Left renal pelvis (tissue), 4 donors: ENCODE measurements around the gene NPC2. TPM values are rescaled to one million over a fixed set of nuclear protein-coding genes. Genes with fewer than 3 reads are reported as not detected.
"Not testable (repeated sequence)": the region's sequence is repeated elsewhere in the genome, so short reads cannot be mapped to it uniquely, and the experiment has no call there.

Source experiments
- DNase-seq, 4 donors: peaks; one replicate each; pipeline ENCODE4 v3.0.0-alpha.2; 2013; ENCODE audit warnings: low read depth in 4 of 4, low spot score in 3 of 4
- polyA plus RNA-seq, 4 donors: library from polyadenylated mRNA; unstranded; fragments of 120-200 nt; gene quantifications; one replicate each; pipeline ENCODE4 v1.2.1, GENCODE V29; 2013; ENCODE audit not compliant: insufficient read length in 4 of 4

The NPC2 gene
- 100 to 1,000 TPM; 228 to 346 (median 322) TPM for polyA plus RNA-seq

DNA sequence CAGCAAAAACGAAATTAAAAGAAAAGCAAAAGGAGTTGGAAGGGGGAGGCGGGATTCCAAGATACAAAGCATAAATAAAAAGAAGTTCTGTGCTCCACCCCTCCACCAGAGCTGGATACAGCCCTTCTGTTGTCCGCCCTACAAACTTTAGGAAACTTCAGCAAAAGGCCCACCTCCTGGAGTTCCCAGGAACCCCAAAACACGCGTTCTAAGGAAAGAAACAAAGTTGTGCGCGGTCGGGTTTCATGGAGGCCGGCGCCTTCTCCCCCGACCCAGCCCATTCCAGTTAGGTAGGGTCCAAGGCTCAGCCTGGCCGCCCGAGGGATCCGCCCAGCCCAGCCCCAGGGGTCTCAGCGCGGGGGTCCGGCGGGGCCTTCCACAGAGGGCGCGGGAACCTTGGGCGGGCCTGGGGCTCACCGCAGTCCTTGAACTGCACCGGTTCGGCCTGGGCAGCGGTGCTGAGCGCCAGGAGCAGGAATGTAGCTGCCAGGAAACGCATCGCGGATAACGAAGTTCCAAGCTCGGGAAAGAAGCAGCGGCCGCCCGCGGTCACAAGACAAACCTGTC lies at the start of gene NPC2:
TSS of gene NPC2 (minus strand) at position 530 of the 567 bp plus-strand sequence. CDS start at position 499, 31 bp downstream.
- no peak for DNase-seq

DNA sequence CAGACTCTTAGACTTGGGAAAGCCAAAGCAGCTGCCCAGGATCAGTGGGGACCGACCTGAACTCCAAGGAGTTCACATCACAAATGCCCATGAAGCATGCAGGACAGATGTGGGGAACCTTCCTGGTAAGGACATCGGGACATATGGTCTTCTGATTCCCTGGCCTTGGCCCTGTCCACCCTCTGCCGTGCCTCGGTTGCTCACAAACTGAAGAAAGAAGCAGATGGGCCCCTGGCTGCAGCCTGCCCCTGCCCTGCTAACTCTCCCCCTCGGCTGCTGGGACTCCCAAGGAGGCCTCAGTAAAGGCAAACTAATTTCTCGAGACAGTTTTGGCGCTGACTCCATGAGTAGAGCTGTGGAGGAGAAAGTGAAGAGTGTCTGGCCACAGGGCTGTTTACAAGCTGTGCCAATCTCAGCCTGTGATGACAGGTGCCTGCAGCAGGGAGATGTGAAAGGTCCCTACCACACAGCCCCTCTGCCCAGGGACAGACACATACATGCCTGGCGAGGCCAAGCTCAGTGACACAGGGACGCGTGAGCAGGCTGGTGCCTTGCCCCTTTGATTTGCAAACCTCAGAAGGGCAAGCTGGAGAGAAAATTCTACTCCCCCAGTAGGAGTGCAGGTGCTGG lies 49.1 kb upstream of the NPC2 start:
- no peak for DNase-seq

- no peak for DNase-seq
Measured at GRCh38 chr14:74541225-74541624, 48.1 kb upstream of the NPC2 start.

DNA sequence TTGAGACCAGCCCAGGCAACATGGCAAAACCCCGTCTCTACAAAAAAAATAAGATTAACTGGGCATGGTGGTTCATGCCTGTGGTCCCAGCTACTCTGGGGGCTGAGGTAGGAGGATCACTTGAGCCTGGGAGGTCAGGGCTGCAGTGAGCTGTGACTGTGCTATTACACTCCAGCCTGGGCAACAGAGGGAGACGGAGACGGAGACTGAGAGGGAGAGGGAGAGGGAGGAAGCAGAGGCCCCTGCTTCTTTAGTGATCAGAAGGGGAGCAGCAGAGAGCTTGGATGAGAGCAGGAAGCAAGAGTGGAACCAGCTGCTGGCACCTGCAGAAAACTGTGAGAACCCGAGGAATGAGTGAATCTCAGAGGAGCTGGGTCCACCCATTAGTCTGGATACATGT lies 46.4 kb upstream of the NPC2 start:
- no peak for DNase-seq

GRCh38 chr14:74538411-74539391 lies 45.6 kb upstream of the NPC2 start:
- DNase-seq: no peak

- not testable (repeated sequence) for DNase-seq
Measured at GRCh38 chr14:74536336-74536735, 43.2 kb upstream of the NPC2 start.

DNA sequence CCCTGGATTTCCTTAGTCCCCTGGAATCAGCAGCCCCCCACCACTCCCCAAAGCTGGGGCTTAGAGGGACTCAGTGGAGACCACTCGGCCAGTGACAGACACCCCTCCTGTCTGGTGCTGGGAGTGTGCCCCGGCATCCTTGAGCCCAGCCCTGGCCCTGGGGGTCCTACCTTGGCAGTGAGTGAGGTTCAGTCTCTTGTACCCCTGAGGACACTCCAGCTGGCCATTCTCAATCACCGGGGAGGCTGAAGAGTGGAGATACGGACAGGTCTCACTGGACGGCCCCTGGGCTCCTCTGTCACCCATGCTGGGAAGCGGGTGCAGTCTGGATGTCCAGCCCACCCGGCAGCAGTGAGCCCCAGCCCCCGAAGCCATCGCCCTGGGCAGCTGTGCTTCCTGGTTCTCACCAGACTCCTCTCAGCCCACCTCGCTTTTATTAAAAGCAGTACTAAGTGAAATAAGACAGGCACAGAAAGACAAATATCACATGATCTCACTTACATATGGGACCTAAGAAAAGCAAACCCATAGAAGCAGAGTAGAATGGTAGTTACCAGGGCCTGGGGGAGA lies 42.7 kb upstream of the NPC2 start:
- DNase-seq: no peak

GRCh38 chr14:74533576-74533975 lies 40.5 kb upstream of the NPC2 start:
- no peak for DNase-seq

GRCh38 chr14:74532246-74532645 lies 39.1 kb upstream of the NPC2 start:
- DNase-seq: no peak

- DNase-seq: no peak
Measured at GRCh38 chr14:74531467-74531866, 38.4 kb upstream of the NPC2 start.

- no peak for DNase-seq
Measured at GRCh38 chr14:74531006-74531405, 37.9 kb upstream of the NPC2 start.

GRCh38 chr14:74528886-74529285 lies 35.8 kb upstream of the NPC2 start:
- no peak for DNase-seq

DNA sequence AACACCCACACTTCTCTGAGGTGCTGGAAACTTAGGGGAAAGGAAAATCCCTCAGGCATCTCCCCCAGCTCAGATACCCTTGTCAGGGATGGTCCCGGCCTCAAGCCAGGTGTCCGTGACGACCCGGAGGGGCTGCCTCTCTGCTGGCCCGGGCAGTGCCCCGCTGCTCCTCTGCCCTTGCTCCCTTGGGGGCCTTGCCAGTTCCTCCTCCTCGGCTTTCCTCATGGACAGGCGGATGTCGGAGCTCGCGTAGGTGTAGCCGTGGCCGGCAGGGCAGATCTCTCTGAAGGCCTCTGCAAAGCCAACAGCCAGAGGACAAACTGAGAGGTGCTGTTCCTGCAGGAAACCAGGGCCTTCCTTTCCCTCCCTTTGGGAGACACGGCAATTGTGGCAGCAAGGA lies 35.3 kb upstream of the NPC2 start:
- no peak for DNase-seq

DNA sequence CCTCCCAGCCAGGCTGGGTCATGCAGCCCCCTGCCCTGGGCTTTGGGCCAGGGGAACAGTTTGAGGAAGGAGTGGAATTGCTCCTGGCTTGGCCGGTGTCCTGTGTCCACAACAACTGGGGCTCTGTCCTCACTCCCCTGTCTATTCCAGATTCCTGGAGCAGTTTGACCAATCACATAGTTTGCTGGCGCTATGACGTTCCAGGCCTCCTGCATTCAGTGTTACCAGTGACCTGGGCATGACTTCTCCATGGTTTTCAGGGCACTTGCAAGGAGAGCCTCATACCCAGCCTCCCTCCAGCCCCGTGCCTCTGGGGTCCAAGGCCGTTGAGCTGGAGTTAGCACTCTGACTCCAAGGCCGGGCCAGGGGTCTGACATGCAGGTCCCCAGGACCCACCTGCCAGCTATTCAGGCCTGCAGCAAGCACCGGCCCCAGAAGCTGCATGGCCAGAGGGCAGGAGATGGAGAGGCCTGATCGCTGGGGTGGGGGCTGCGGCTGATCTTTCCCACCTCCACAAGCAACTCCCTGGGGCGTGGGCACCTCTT lies 34.7 kb upstream of the NPC2 start:
- DNase-seq: no peak

GRCh38 chr14:74526854-74527585 lies 33.9 kb upstream of the NPC2 start:
- no peak for DNase-seq

DNA sequence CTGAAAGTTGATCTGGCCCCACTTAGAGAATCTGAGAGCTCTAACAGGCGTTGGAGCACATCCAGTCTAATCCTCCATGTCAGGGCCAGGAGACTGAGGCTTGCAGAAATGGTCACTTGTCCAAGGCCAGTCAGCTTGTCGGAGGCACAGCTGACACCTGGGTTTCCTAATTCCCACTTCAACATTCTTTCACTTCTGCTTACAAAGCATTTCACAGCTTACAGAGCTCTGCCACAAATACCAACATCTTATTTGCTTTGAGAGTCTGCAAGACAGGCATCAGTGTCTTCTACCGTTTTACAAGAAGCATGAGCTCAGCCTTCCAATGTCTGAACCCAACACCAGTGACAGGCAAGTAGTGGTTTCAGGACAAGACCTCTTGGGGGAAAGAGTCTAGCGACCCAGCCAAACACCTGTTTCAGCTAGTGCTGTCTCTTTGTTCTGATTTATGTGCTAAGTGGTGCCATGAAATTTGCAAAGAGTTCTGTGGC lies 32.3 kb upstream of the NPC2 start:
- DNase-seq: no peak

- no peak for DNase-seq
Measured at GRCh38 chr14:74524812-74525135, 31.7 kb upstream of the NPC2 start.

- no peak for DNase-seq
Measured at GRCh38 chr14:74524076-74524811, 31.1 kb upstream of the NPC2 start.

- no peak for DNase-seq
Measured at GRCh38 chr14:74522740-74523139, 29.6 kb upstream of the NPC2 start.
